Heart left ventricle (tissue), 16 donors: ENCODE results near the gene SPART. TPM values are rescaled to one million over a fixed set of nuclear protein-coding genes. Genes with fewer than 3 reads are reported as not detected.

Experiments used
- ATAC-seq, 4 donors: fragments of 200-7000 bp; cut with Tn5 transposase; one replicate each; pipeline ENCODE4 v1.9.1; 2020 to 2022; ENCODE audit warnings: moderate library complexity in 4 of 4, mild to moderate bottlenecking in 3 of 4, moderate number of reproducible peaks in 1 of 4
- DNase-seq, 5 donors: peaks; one replicate each; pipeline ENCODE4 v3.0.0-alpha.2; 2020
- H3K27ac ChIP-seq, 12 donors: fragments of 200-600 bp; sonication (generic) in 4 of 12; one replicate each; pipeline versions ENCODE4 v1.5.0 to v1.8.0; 2016 to 2022; ENCODE audit warnings: mild to moderate bottlenecking in 2 of 12
- H3K27me3 ChIP-seq, 9 donors: fragments of 200-600 bp; sonication (generic) in 2 of 9; one replicate each; pipeline versions ENCODE4 v1.5.1 to v1.8.0; 2016 to 2022; ENCODE audit warnings: mild to moderate bottlenecking in 3 of 9
- H3K36me3 ChIP-seq, 9 donors: fragments of 200-600 bp; sonication (generic) in 2 of 9; one replicate each; pipeline versions ENCODE4 v1.5.0 to v1.8.0; 2018 to 2022; ENCODE audit warnings: mild to moderate bottlenecking in 2 of 9
- H3K4me1 ChIP-seq, 12 donors: fragments of 200-600 bp; sonication (generic) in 4 of 12; one replicate each; pipeline versions ENCODE4 v1.5.0 to v1.8.0; 2016 to 2022; ENCODE audit warnings: mild to moderate bottlenecking in 3 of 12
- H3K4me3 ChIP-seq, 12 donors: fragments of 200-600 bp; sonication (generic) in 4 of 12; one replicate each; pipeline versions ENCODE4 v1.5.0 to v1.8.0; 2017 to 2022; ENCODE audit warnings: mild to moderate bottlenecking in 9 of 12, moderate library complexity in 4 of 12
- H3K9me3 ChIP-seq, 12 donors: fragments of 200-600 bp; sonication (generic) in 4 of 12; one replicate each; pipeline versions ENCODE4 v1.5.0 to v1.8.0; 2016 to 2022; ENCODE audit warnings: mild to moderate bottlenecking in 1 of 12
- CTCF ChIP-seq, 12 donors: fragments of 200-600 bp; sonication (generic) in 4 of 12; IDR thresholded peaks; one replicate each; pipeline versions ENCODE4 v1.5.0 to v1.8.0; 2018 to 2022; ENCODE audit warnings: antibody characterized with exemption in 12 of 12, mild to moderate bottlenecking in 5 of 12
- POLR2A ChIP-seq, 2 donors: fragments of 450-650 bp; IDR thresholded peaks; one replicate each; pipeline ENCODE4 v1.6.1; 2017; ENCODE audit warnings: antibody characterized with exemption in 2 of 2, mild to moderate bottlenecking in 2 of 2, moderate library complexity in 2 of 2
- WGBS, 4 donors: extraction: QIAGEN DNeasy Blood & Tissue Kit in 2 of 4; methylation state at CpG; one replicate each; pipeline versions ENCODE4 v1.1.5 to v1.1.7; 2013 to 2018; 5-methylcytosine and 5-hydroxymethylcytosine counted together
- intact Hi-C, 10 donors: fragments of 100-400 bp; cut with DNase I; formaldehyde crosslinking; loops; one replicate each; pipeline versions ENCODE4 v1.11.1 to v1.14.2; 2022
- polyA plus RNA-seq, 2 donors: library from polyadenylated mRNA; stranded (reverse); fragments of 200-250 nt; gene quantifications; one replicate each; pipeline ENCODE4 v1.2.3, GENCODE V29; 2013
- total RNA-seq, 9 donors: library from RNA; depleted of rRNA in 2 of 9; stranded (reverse); fragments of >200 nt in 2 of 9; fragmentation: NEBNext Ultra II Directional in 3 of 9; extraction: Animal tissue kit (Norgen Biotek cat#: 25700) in 3 of 9; gene quantifications; one replicate each; pipeline versions ENCODE4 v1.1.0 to v1.2.4, GENCODE V29; 2016 to 2023
- donor health status: ischemic (EF 13 %, LVEDD 7.1; RV severe dilation, severe dysfunction).
- donor health status: healthy with polysubstance abuse.
- donor health status: DM: no; HTN: yes; CAD: no.
- donor health status: DM: no; HTN: no; CAD: no.
- donor health status: ischemic (EF 25% LVEDD 6.9; RV normal size, moderate dysfunction).
- donor health status: ischemic (EF 25% LVEDD 5.7; RV mildly dilated, moderate dysfunction).
- donor health status: healthy.
- donor health status: DM: yes; HTN: yes; CAD: no.
- donor health status: ischemic (EF 35%, LVEDD 5.7; RV mildly dilated, moderate dysfunction).
- donor health status: nonischemic (EF 11% LVEDD 7.7; RV severe dilation, severe dysfunction).
- donor health status: DM: yes; HTN: yes; CAD: no.
- donor health status: PGD.
- donor health status: ischemic (EF 29% LVEDD 5.4; RV normal size, mild dysfunction).
- donor health status: nonischemic (EF 23%, LVEDD 6.1; RV moderate dilation, normal function).

Gene SPART
- total and polyA plus RNA-seq, 11 donors: 12.5 to 41.5 (median 34.2) TPM

DNA sequence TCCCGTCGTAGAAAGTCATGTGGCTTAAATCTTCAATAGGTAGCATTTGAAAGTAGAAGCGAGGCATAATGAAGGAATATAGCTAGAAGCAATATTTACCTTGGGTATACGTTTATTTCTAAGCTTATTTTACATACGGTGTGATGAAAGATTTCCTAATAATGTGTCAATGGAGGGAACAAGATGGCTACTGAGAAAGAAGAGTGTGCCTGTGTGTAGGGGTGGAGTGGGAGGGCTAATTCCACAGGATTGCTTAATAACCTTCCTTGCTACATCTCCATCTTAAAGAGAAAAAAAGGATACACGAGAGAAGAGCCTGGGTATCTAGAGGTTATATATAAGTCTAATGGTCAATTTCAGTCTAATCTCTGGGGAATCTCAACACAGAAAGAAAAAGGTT, 2.0 kb downstream of the SPART start:
- TF ChIP-seq POLR2A (IDR thresholded peaks at IDR 0.05) (no peak), CTCF (IDR thresholded peaks at IDR 0.05) (no peak)
- Histone ChIP-seq H3K4me1 (peaks cover 0 to 49% (median 23%) of the 10 kb centered on the region in 12 donors), H3K4me3 (peak overlapping the region in 7 of 12 donors; percentile 65 to 89 (median 79)), H3K27ac (peak overlapping the region in 5 of 12 donors; percentile 96 to 99 (median 98)), H3K27me3 (no peaks in the 10 kb centered on the region), H3K9me3 (no peaks in the 10 kb centered on the region), H3K36me3 (no peaks in the 10 kb centered on the region)
- 80 to 84% (median 83%) methylated on average over 6 of the region's 6 CpGs for WGBS, 4 donors
- intact Hi-C loops: loop anchor here in 2 of 10 donors (5.0 to 10.0 kb wide), 2 partner anchors 57 to 391 kb away; no protein-coding TSS in a partner anchor
- ATAC-seq: no peak
- DNase-seq: no peak

GRCh38 chr13:36343766-36344165, 2.4 kb downstream of the SPART start:
- Histone ChIP-seq H3K9me3 (no peaks in the 10 kb centered on the region), H3K4me3 (peak overlapping the region in 2 of 12 donors; percentile 80 to 89), H3K36me3 (no peaks in the 10 kb centered on the region), H3K27ac (peak overlapping the region in 2 of 12 donors; percentile 96 to 99), H3K4me1 (peaks cover 0 to 49% (median 23%) of the 10 kb centered on the region in 12 donors), H3K27me3 (no peaks in the 10 kb centered on the region)
- intact Hi-C loops: loop anchor here in 2 of 10 donors (5.0 to 10.0 kb wide), 2 partner anchors 56 to 391 kb away; no protein-coding TSS in a partner anchor
- 92 to 97% (median 95%) methylated on average over 3 of the region's 3 CpGs for WGBS, 4 donors
- ATAC-seq (no peak), DNase-seq (no peak)
- TF ChIP-seq CTCF (IDR thresholded peaks at IDR 0.05) (no peak), POLR2A (IDR thresholded peaks at IDR 0.05) (no peak)

DNA sequence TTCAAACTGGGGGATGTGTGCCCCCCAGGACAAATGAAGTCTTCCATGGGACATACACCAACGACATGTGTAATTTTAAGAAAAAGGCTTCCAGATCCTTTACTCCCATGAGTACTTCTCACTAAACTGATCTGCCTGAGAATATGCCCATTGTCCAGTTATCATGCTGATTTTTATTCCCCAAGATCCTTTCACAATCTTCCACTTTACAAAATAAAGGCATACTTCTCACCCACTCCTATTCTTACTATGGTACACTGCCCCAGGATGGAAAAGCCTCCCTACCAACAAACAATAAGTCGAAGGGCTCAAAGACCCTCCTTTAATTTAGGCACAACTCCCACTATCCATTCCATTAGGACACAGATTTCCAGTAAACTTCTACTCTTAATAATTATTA, 3.5 kb downstream of the SPART start:
- intact Hi-C loops: loop anchor here in 2 of 10 donors (5.0 to 10.0 kb wide), 2 partner anchors 55 to 392 kb away; no protein-coding TSS in a partner anchor
- Histone ChIP-seq H3K9me3 (no peaks in the 10 kb centered on the region), H3K4me3 (no peak overlapping the region), H3K27me3 (no peaks in the 10 kb centered on the region), H3K36me3 (no peaks in the 10 kb centered on the region), H3K4me1 (peaks cover 0 to 53% (median 25%) of the 10 kb centered on the region in 12 donors), H3K27ac (no peak overlapping the region)
- ATAC-seq (no peak), DNase-seq (no peak)
- 90 to 96% (median 92%) methylated on average over 2 of the region's 2 CpGs for WGBS, 4 donors
- TF ChIP-seq CTCF (IDR thresholded peaks at IDR 0.05) (no peak), POLR2A (IDR thresholded peaks at IDR 0.05) (no peak)

- Histone ChIP-seq H3K4me3 (no peak overlapping the region), H3K4me1 (peaks cover 0 to 54% (median 21%) of the 10 kb centered on the region in 12 donors), H3K27me3 (no peaks in the 10 kb centered on the region), H3K9me3 (no peaks in the 10 kb centered on the region), H3K27ac (no peak overlapping the region), H3K36me3 (no peaks in the 10 kb centered on the region)
- intact Hi-C loops: loop anchor here in 2 of 10 donors (5.0 to 10.0 kb wide), 2 partner anchors 54 to 393 kb away; no protein-coding TSS in a partner anchor
- ATAC-seq (no peak), DNase-seq (no peak)
- WGBS, 4 donors: 80 to 89% (median 86%) methylated on average over 1 of the region's 1 CpG
- TF ChIP-seq CTCF (IDR thresholded peaks at IDR 0.05) (no peak), POLR2A (IDR thresholded peaks at IDR 0.05) (no peak)
Observed at GRCh38 chr13:36341718-36342117, 4.5 kb downstream of the SPART start.
